ENCODE measurements around the gene C11orf42. TPM values are rescaled to one million over a fixed set of nuclear protein-coding genes. Genes with fewer than 3 reads are reported as not detected.

C11orf42 gene
- total RNA-seq, 1 experiment from 2014 or later = not detected

DNA sequence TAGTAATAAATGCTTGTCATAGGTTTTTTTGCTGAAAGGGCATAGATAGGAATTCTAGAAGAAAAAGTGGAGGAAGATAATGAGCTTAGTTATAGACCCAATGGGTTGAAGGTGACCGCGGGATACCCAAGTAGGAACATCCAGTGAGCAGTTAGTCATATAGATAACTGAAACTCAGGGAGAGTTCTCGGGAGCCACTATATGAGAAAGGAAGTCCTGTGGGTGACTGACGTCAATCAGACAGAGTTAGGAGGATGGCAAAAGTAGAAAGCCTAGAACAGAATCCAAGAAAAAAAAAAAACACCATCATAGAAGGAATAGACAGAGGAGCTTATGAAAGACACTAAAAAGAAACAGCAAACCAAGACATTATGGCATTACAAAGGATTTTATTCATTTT is 31.9 kb downstream of the C11orf42 start:
- Mint-ChIP-seq H3K9me3 (ENCODE audit: unreplicated experiment) (no peaks in the 10 kb centered on the region), H3K36me3 (ENCODE audit: insufficient read depth, unreplicated experiment) (peaks cover 7% of the 10 kb centered on the region), H3K4me1 (ENCODE audit: low read depth, unreplicated experiment) (peaks cover 6% of the 10 kb centered on the region), H3K27ac (ENCODE audit: unreplicated experiment) (no peak overlapping the region), H3K27me3 (ENCODE audit: insufficient read depth, unreplicated experiment) (no peaks in the 10 kb centered on the region), H3K4me3 (ENCODE audit: unreplicated experiment) (no peak overlapping the region)
- DNase-seq = no peak
- Histone ChIP-seq H3K4me1 (peaks cover 7% of the 10 kb centered on the region), H3K4me3 (ENCODE audit: low read depth, low read length) (no peak overlapping the region), H3K36me3 (ENCODE audit: control insufficient read depth, insufficient read depth, low read length) (no peaks in the 10 kb centered on the region), H3K9me3 (no peaks in the 10 kb centered on the region), H3K27me3 (replicated peaks; ENCODE audit: control insufficient read depth, insufficient read depth, low read length) (no peaks in the 10 kb centered on the region)
- intact Hi-C loops (cut with micrococcal nuclease; ENCODE audit: unreplicated experiment) = loop anchor here (5.0 to 10.0 kb wide), 2 partner anchors 60 to 378 kb away; partner anchors contain the start of genes TAF10 and TPP1
- TF ChIP-seq, protein P1, sequence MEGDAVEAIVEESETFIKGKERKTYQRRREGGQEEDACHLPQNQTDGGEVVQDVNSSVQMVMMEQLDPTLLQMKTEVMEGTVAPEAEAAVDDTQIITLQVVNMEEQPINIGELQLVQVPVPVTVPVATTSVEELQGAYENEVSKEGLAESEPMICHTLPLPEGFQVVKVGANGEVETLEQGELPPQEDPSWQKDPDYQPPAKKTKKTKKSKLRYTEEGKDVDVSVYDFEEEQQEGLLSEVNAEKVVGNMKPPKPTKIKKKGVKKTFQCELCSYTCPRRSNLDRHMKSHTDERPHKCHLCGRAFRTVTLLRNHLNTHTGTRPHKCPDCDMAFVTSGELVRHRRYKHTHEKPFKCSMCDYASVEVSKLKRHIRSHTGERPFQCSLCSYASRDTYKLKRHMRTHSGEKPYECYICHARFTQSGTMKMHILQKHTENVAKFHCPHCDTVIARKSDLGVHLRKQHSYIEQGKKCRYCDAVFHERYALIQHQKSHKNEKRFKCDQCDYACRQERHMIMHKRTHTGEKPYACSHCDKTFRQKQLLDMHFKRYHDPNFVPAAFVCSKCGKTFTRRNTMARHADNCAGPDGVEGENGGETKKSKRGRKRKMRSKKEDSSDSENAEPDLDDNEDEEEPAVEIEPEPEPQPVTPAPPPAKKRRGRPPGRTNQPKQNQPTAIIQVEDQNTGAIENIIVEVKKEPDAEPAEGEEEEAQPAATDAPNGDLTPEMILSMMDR (IDR thresholded peaks at IDR 0.05; ENCODE audit: insufficient read depth in 1 of 2, low read depth in 1 of 2, low read length in 1 of 2, severe bottlenecking in 1 of 2, unreplicated experiment in 1 of 2) = no peak
- ChIA-PET POLR2A (no interaction called here), CTCF (no interaction called here)
- BruUV-seq (replicated peaks) = no TSS peak

DNA sequence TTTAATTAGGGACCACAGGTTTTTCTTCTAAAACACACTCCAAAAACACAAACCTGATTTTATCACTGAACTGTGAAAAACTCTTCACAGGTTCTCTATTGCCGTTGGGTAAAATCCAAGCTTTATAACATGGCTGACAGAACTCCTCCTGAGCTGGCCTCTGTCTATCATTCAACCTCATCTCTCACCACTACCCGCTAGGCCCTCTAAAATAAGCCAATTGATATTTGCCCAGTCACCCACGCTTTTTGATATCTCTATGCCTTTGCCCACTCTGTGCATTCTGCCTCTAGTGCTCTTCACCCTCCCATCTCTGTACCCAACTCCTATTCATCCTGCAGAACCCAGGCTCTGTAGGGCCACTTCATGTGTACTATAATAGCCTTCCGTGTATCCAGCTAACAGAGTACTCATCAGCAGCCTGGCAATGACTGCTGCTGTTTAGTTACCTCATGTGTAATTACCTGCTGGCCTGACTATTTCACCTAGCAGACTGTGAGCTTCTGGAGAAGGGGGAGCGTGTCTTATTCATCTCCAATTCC is 32.5 kb downstream of the C11orf42 start:
- intact Hi-C loops (cut with micrococcal nuclease; ENCODE audit: unreplicated experiment) = loop anchor here (1.0 to 10.0 kb wide), 3 partner anchors 10 to 377 kb away; partner anchors contain the start of genes TAF10 and TPP1
- no peaks in the 10 kb centered on the region for H3K9me3 Mint-ChIP-seq (ENCODE audit: unreplicated experiment)
- no peak for DNase-seq
- Histone ChIP-seq H3K27me3 (replicated peaks; ENCODE audit: control insufficient read depth, insufficient read depth, low read length) (no peaks in the 10 kb centered on the region), H3K4me1 (peaks cover 7% of the 10 kb centered on the region), H3K36me3 (ENCODE audit: control insufficient read depth, insufficient read depth, low read length) (no peaks in the 10 kb centered on the region), H3K9me3 (no peaks in the 10 kb centered on the region), H3K4me3 (ENCODE audit: low read depth, low read length) (no peak overlapping the region)
- TF ChIP-seq, protein P1 (IDR thresholded peaks at IDR 0.05; ENCODE audit: insufficient read depth in 1 of 2, low read depth in 1 of 2, low read length in 1 of 2, severe bottlenecking in 1 of 2, unreplicated experiment in 1 of 2) = no peak
- H3K36me3 Mint-ChIP-seq (ENCODE audit: insufficient read depth, unreplicated experiment) = peaks cover 7% of the 10 kb centered on the region
- POLR2A ChIA-PET = no interaction called here
- H3K27ac Mint-ChIP-seq (ENCODE audit: unreplicated experiment) = no peak overlapping the region
- H3K4me1 Mint-ChIP-seq (ENCODE audit: low read depth, unreplicated experiment) = peaks cover 6% of the 10 kb centered on the region
- CTCF ChIA-PET = interaction anchor here (0.8 kb wide), 1 partner anchor 14 kb away, joined by 3 read pairs; no protein-coding TSS in a partner anchor
- BruUV-seq (replicated peaks) = no TSS peak
- no peaks in the 10 kb centered on the region for H3K27me3 Mint-ChIP-seq (ENCODE audit: insufficient read depth, unreplicated experiment)
- H3K4me3 Mint-ChIP-seq (ENCODE audit: unreplicated experiment) = no peak overlapping the region

DNA sequence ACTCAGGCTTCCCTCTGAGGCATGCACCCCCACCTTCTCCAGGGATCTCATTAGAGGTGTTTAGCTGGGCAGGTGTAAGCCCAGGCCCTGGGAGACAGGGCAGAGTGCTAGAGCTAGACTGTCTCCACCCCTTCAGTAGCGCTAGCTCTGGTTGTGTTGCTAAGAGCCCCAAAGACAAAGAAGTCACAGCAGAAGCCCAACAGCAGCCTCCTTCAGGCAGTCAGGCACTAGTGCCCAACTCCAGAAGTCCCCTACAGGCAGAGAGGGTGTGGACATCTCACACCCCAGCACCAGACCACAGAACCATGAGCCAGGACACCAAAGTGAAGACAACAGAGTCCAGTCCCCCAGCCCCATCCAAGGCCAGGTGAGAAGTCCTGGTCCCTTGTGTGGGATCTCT is 33.5 kb downstream of the C11orf42 start, which contains the start of gene CNGA4:
Gene CNGA4 (plus strand): TSS at position 188 of the 400 bp plus-strand sequence. CDS start 118 bp downstream, at position 306.
- BruUV-seq (replicated peaks) = no TSS peak

More for the DNA sequence above, 33.5 kb downstream of the C11orf42 start, which contains the start of gene CNGA4:
- DNase-seq = peak in 1 of 2 experiments; percentile 30
- intact Hi-C loops (cut with micrococcal nuclease; ENCODE audit: unreplicated experiment) = loop anchor here (1.0 to 10.0 kb wide), 3 partner anchors 9 to 376 kb away; partner anchors contain the start of genes TAF10 and TPP1
- Histone ChIP-seq H3K27me3 (replicated peaks; ENCODE audit: control insufficient read depth, insufficient read depth, low read length) (no peaks in the 10 kb centered on the region), H3K9me3 (no peaks in the 10 kb centered on the region), H3K4me3 (ENCODE audit: low read depth, low read length) (no peak within 1 kb of the TSS), H3K36me3 (ENCODE audit: control insufficient read depth, insufficient read depth, low read length) (no peaks in the 10 kb centered on the region), H3K4me1 (peaks cover 7% of the 10 kb centered on the region; the same call in 1 of the 2 replicates)
- H3K9me3 Mint-ChIP-seq (ENCODE audit: unreplicated experiment) = no peaks in the 10 kb centered on the region
- CTCF ChIA-PET = interaction anchor here (0.8 kb wide), 2 partner anchors 13 to 140 kb away, joined by 3 to 4 read pairs; no protein-coding TSS in a partner anchor
- peaks cover 7% of the 10 kb centered on the region for H3K36me3 Mint-ChIP-seq (ENCODE audit: insufficient read depth, unreplicated experiment)
- H3K27ac Mint-ChIP-seq (ENCODE audit: unreplicated experiment) = no peak within 1 kb of the TSS
- H3K27me3 Mint-ChIP-seq (ENCODE audit: insufficient read depth, unreplicated experiment) = no peaks in the 10 kb centered on the region
- POLR2A ChIA-PET = interaction anchor here (0.6 kb wide), 1 partner anchor 84 kb away, joined by 3 read pairs; no protein-coding TSS in a partner anchor
- H3K4me3 Mint-ChIP-seq (ENCODE audit: unreplicated experiment) = no peak within 1 kb of the TSS
- H3K4me1 Mint-ChIP-seq (ENCODE audit: low read depth, unreplicated experiment) = no peaks in the 10 kb centered on the region
- TF ChIP-seq, protein P1 (IDR thresholded peaks at IDR 0.05; ENCODE audit: insufficient read depth in 1 of 2, low read depth in 1 of 2, low read length in 1 of 2, severe bottlenecking in 1 of 2, unreplicated experiment in 1 of 2) = peak in 1 of 2 experiments; percentile 21

All from Caco-2 (cell line).